Activated naive CD4-positive, alpha-beta T cell treated with anti-CD3 and anti-CD28 coated beads, Interleukin-2, amount 10 ng/mL, durations not matched to agents 7 days and 5 days (primary cell): ENCODE measurements around the gene HOXD12.

Experiments used
- CTCF ChIA-PET: fragments of 350-600 bp; sonication (Branson Sonifier 250); formaldehyde crosslinking; loops from one replicate; lab custom pipeline; 2021; ENCODE audit warnings: antibody characterized with exemption; lab: Charles Lee
- DNase-seq: peaks from one replicate; pipeline ENCODE4 v3.0.0-alpha.2; 2020
- H3K27ac Mint-ChIP-seq: one replicate; pipeline ENCODE4 v1.8.0; 2021; ENCODE audit warnings: mild to moderate bottlenecking, moderate library complexity, mixed read lengths
- H3K27me3 Mint-ChIP-seq: one replicate; pipeline ENCODE4 v1.8.0; 2021; ENCODE audit warnings: mild to moderate bottlenecking, mixed read lengths
- H3K36me3 Mint-ChIP-seq: one replicate; pipeline ENCODE4 v1.8.0; 2021; ENCODE audit warnings: mixed read lengths
- H3K4me1 Mint-ChIP-seq: one replicate; pipeline ENCODE4 v1.8.0; 2021; ENCODE audit warnings: mixed read lengths
- H3K4me3 Mint-ChIP-seq: one replicate; pipeline ENCODE4 v1.8.0; 2021; ENCODE audit warnings: mild to moderate bottlenecking, moderate library complexity, mixed read lengths
- H3K9me3 Mint-ChIP-seq: one replicate; pipeline ENCODE4 v1.8.0; 2021; ENCODE audit warnings: mixed read lengths

The HOXD12 gene

GRCh38 chr2:176120364-176121189, 21.0 kb downstream of the HOXD12 start:
- peaks cover 4% of the 10 kb centered on the region for H3K4me1 Mint-ChIP-seq
- H3K9me3 Mint-ChIP-seq: peaks cover 4% of the 10 kb centered on the region
- no peak for DNase-seq
- CTCF ChIA-PET: interaction anchor here (0.7 to 1.9 kb wide), 11 partner anchors 9 to 1029 kb away, joined by 3 to 5 read pairs (median 3); no protein-coding TSS in a partner anchor
- H3K27ac Mint-ChIP-seq: peak overlapping the region; percentile 80
- peaks cover 97% of the 10 kb centered on the region for H3K27me3 Mint-ChIP-seq
- H3K36me3 Mint-ChIP-seq: peaks cover 7% of the 10 kb centered on the region
- no peak overlapping the region for H3K4me3 Mint-ChIP-seq

GRCh38 chr2:176121190-176122051, 21.8 kb downstream of the HOXD12 start:
- Mint-ChIP-seq H3K27ac (peak overlapping the region; percentile 80), H3K4me1 (peaks cover 4% of the 10 kb centered on the region), H3K36me3 (peaks cover 5% of the 10 kb centered on the region), H3K9me3 (peaks cover 4% of the 10 kb centered on the region), H3K4me3 (no peak overlapping the region), H3K27me3 (peaks cover 96% of the 10 kb centered on the region)
- CTCF ChIA-PET: interaction anchor here (0.8 to 1.9 kb wide), 9 partner anchors 10 to 1028 kb away, joined by 3 to 5 read pairs (median 3); no protein-coding TSS in a partner anchor
- no peak for DNase-seq

- peak overlapping the region; percentile 73 for H3K27ac Mint-ChIP-seq
- H3K4me1 Mint-ChIP-seq: peaks cover 4% of the 10 kb centered on the region
Measured at GRCh38 chr2:176122052-176122682, 22.6 kb downstream of the HOXD12 start.

GRCh38 chr2:176122683-176123410, 23.3 kb downstream of the HOXD12 start, which contains the start of gene HOXD9:
HOXD9 (plus strand) TSS chr2:176122719; CDS start chr2:176122769, 50 bp downstream.
- Mint-ChIP-seq H3K27me3 (peaks cover 93% of the 10 kb centered on the region), H3K27ac (peak within 1 kb of the TSS; percentile 79), H3K4me1 (peaks cover 4% of the 10 kb centered on the region), H3K9me3 (no peaks in the 10 kb centered on the region), H3K36me3 (peaks cover 5% of the 10 kb centered on the region), H3K4me3 (peak within 1 kb of the TSS; percentile 37)
- CTCF ChIA-PET: interaction anchor here (0.6 to 1.9 kb wide), 4 partner anchors 9 to 514 kb away, joined by 3 to 5 read pairs (median 3); no protein-coding TSS in a partner anchor
- DNase-seq: no peak

More at GRCh38 chr2:176122052-176122682, 22.6 kb downstream of the HOXD12 start:
- H3K36me3 Mint-ChIP-seq: peaks cover 5% of the 10 kb centered on the region
- DNase-seq: no peak
- no peaks in the 10 kb centered on the region for H3K9me3 Mint-ChIP-seq
- CTCF ChIA-PET: interaction anchor here (0.6 to 1.9 kb wide), 5 partner anchors 9 to 515 kb away, joined by 3 to 5 read pairs (median 3); no protein-coding TSS in a partner anchor
- H3K4me3 Mint-ChIP-seq: no peak overlapping the region
- H3K27me3 Mint-ChIP-seq: peaks cover 96% of the 10 kb centered on the region

DNA sequence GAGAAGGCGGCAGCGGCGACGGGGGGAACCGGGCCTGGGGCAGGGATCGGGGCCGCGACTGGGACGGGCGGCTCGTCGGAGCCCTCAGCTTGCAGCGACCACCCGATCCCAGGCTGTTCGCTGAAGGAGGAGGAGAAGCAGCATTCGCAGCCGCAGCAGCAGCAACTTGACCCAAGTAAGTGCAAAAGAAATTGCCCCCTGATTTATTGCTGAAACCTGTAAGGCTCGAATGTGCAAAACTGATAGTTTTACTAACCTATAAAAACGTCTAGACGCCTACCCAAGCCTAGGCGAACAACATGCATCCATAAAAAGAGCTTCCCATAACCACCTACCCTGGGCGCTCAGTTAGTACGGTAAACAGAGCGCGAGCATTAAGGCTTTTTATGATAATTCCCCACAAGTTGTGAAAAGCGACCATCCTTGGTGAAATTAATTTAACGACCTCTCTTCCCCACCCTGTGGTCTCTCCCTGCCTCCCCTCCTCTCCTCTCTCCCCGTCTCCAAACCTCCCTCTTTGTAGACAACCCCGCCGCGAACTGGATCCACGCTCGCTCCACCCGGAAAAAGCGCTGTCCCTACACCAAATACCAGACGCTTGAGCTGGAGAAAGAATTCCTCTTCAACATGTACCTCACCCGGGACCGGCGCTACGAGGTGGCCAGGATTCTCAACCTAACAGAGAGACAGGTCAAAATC, 24.0 kb downstream of the HOXD12 start:
- H3K27me3 Mint-ChIP-seq: peaks cover 93% of the 10 kb centered on the region
- peaks cover 11% of the 10 kb centered on the region for H3K4me1 Mint-ChIP-seq
- peak overlapping the region; percentile 79 for H3K27ac Mint-ChIP-seq
- CTCF ChIA-PET: no interaction called here
- H3K36me3 Mint-ChIP-seq: peaks cover 6% of the 10 kb centered on the region
- H3K9me3 Mint-ChIP-seq: no peaks in the 10 kb centered on the region
- peak overlapping the region; percentile 37 for H3K4me3 Mint-ChIP-seq
- DNase-seq: no peak

- no peaks in the 10 kb centered on the region for H3K9me3 Mint-ChIP-seq
- H3K4me3 Mint-ChIP-seq: peak overlapping the region; percentile 37
- H3K27me3 Mint-ChIP-seq: peaks cover 94% of the 10 kb centered on the region
- DNase-seq: no peak
- peaks cover 14% of the 10 kb centered on the region for H3K4me1 Mint-ChIP-seq
- H3K36me3 Mint-ChIP-seq: peaks cover 5% of the 10 kb centered on the region
- CTCF ChIA-PET: no interaction called here
- H3K27ac Mint-ChIP-seq: peak overlapping the region; percentile 79
Measured at GRCh38 chr2:176124110-176124946, 24.7 kb downstream of the HOXD12 start.

- no peaks in the 10 kb centered on the region for H3K9me3 Mint-ChIP-seq
- H3K4me1 Mint-ChIP-seq: peaks cover 14% of the 10 kb centered on the region
- peaks cover 5% of the 10 kb centered on the region for H3K36me3 Mint-ChIP-seq
- H3K4me3 Mint-ChIP-seq: no peak overlapping the region
- CTCF ChIA-PET: interaction anchor here (0.9 to 4.2 kb wide), 5 partner anchors 54 to 1023 kb away, joined by 3 to 25 read pairs (median 3); no protein-coding TSS in a partner anchor
- H3K27me3 Mint-ChIP-seq: peaks cover 95% of the 10 kb centered on the region
- no peak for DNase-seq
- peak overlapping the region; percentile 26 for H3K27ac Mint-ChIP-seq
Measured at GRCh38 chr2:176124947-176125771, 25.6 kb downstream of the HOXD12 start.

DNA sequence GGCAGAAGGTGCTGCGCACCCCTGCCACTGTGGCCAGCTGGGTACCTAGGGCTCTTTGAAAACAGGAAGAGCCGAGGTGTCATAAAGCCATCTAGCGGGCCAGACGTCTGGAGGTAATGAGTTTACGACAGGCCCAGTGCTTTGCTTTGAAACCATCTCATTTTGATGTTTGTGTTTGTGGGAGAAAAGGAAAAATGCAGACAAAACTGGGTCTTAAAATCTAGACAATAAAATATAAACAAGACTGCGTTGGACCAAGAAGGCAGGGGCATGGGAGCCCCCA, 26.1 kb downstream of the HOXD12 start:
- no peak overlapping the region for H3K4me3 Mint-ChIP-seq
- peaks cover 95% of the 10 kb centered on the region for H3K27me3 Mint-ChIP-seq
- CTCF ChIA-PET: interaction anchor here (0.9 to 4.2 kb wide), 6 partner anchors 54 to 1023 kb away, joined by 3 to 25 read pairs (median 3); no protein-coding TSS in a partner anchor
- no peaks in the 10 kb centered on the region for H3K9me3 Mint-ChIP-seq
- H3K27ac Mint-ChIP-seq: peak overlapping the region; percentile 26
- H3K4me1 Mint-ChIP-seq: peaks cover 16% of the 10 kb centered on the region
- DNase-seq: no peak
- H3K36me3 Mint-ChIP-seq: peaks cover 5% of the 10 kb centered on the region

DNA sequence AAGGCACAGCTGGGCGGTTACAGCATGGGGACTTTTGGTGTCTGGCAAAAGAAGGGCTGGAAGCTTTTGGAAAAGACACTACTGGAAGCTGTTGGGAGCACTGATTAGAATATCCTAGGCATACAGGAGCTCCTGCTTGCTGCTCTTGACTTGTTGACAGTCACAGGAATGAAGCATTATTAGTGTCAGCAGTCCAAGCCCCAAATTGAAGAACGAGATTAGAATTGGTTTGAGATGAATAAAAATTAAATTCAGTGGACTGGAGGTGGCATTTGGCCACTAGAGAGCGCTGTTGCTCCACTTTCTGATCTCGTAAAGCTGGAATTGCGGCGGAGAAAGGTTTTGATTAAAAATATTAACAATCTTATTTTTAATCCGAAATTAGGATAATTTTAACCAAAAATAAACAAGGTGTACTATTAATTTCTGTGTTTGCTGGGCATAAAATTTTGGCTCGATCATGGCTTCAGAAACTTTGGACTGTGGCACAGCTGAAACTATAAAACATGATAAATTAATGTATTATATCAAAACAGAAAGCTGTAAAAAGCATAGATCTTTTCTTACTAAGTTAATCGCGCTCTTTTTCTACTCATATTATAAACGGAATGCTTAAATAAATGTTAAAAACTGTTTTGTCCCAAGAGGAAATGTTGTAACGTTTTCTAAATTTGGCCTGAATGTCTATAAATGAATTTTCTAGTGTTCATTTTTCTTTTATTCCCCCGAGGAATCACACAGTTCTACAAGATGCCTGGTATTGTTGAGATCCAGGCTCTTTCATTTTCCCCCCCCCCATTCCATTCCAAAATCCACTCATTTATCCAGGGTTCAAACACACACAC, 27.6 kb downstream of the HOXD12 start:
- Mint-ChIP-seq H3K27ac (peak overlapping the region; percentile 82), H3K36me3 (peaks cover 5% of the 10 kb centered on the region), H3K9me3 (no peaks in the 10 kb centered on the region), H3K27me3 (peaks cover 95% of the 10 kb centered on the region), H3K4me3 (no peak overlapping the region), H3K4me1 (peaks cover 25% of the 10 kb centered on the region)
- CTCF ChIA-PET: interaction anchor here (0.5 to 4.2 kb wide), 32 partner anchors 9 to 1034 kb away, joined by 3 to 25 read pairs (median 4); partner anchors contain the start of gene HOXD4
- peak; percentile 75 for DNase-seq

GRCh38 chr2:176127774-176128072, 28.1 kb downstream of the HOXD12 start:
- Mint-ChIP-seq H3K27ac (peak overlapping the region; percentile 82), H3K4me1 (peaks cover 28% of the 10 kb centered on the region), H3K36me3 (peaks cover 6% of the 10 kb centered on the region), H3K27me3 (peaks cover 95% of the 10 kb centered on the region), H3K9me3 (no peaks in the 10 kb centered on the region), H3K4me3 (no peak overlapping the region)
- DNase-seq: no peak
- CTCF ChIA-PET: interaction anchor here (0.8 to 4.2 kb wide), 19 partner anchors 12 to 524 kb away, joined by 3 to 25 read pairs (median 4); partner anchors contain the start of gene HOXD4
